Hindlimb muscle (tissue), 1 donor: ENCODE data around the gene KLHL9. TPM values are rescaled to one million over a fixed set of nuclear protein-coding genes. Genes with fewer than 3 reads are reported as not detected.

Source experiments
- DNase-seq: peaks from one replicate; pipeline ENCODE4 v3.0.0-alpha.2; 2013
- polyA plus RNA-seq: library from polyadenylated mRNA; unstranded; fragments of 120-200 nt; gene quantifications from one replicate; pipeline ENCODE4 v1.2.1, GENCODE V29; 2013; ENCODE audit not compliant: insufficient read length

Gene KLHL9
- polyA plus RNA-seq, 1 donor: 19.6 TPM

GRCh38 chr9:21316860-21317259 is 18.3 kb downstream of the KLHL9 start:
- DNase-seq: no peak

GRCh38 chr9:21316032-21316842 is 19.0 kb downstream of the KLHL9 start:
- DNase-seq: no peak

GRCh38 chr9:21314152-21314551 is 21.1 kb downstream of the KLHL9 start:
- no peak for DNase-seq

DNA sequence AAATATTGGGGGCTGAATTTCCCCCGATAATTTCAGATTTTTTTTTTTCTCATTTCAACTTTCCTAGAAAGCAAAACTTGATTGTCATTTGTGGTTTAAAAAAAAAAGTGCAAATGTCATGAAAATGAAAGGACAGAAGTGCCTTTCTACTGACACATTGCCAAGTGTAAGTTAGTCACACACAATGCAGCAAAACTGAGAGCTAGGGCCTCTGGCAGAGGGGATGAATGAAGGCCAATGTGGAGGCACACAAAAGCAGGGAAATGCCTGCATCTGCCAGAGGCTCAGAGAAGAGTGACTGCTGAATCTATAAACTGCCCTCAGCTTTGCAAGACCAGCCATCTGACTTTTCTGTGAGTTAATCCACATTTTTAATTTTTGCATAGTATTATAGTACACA is 23.3 kb downstream of the KLHL9 start:
- DNase-seq: no peak

DNA sequence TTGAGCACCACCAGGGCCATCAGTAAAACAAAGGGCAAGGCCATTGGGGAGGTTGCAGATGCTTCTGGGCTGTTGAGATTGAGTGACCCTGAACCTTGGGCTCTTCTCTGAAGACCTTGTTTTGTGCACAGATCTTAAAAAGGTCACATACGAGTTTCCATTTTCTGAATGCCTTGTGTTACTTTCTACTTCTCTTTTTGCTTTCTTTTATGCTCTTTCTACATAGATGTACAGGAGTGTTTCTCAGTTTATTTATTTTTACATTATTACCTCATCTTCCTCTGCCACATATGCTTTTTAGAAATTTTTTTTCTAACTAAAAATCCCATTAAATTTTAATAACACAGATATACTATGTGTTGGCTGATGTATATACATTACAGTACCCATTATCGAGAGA is 30.0 kb downstream of the KLHL9 start, which contains the start of gene IFNA5:
Gene IFNA5, minus strand, starts transcription at position 101 of the 400 bp plus-strand sequence. Its CDS starts 57 bp downstream, at position 44.
- no peak for DNase-seq

DNA sequence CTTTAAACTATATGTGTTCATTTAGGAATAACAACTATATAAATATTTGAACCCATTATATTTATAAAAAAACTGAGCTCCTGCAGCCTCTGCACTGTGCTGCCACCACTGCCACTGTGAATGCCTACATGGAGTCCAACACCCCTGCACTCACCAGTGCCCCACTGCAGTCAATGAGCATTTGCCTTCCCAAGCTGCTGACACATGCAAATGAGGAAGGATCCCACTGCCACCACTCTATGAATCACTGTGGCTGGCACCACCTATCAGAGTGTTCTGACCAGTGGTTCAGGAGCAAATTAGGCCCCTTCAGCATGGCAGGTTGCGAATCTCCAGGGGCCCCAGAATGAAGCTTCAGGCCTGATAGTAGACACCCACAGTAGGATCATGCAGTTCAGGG is 39.2 kb downstream of the KLHL9 start:
- DNase-seq: no peak

GRCh38 chr9:21294904-21295538 is 40.2 kb downstream of the KLHL9 start:
- DNase-seq: no peak

GRCh38 chr9:21294364-21294774 is 40.8 kb downstream of the KLHL9 start:
- DNase-seq: no peak

DNA sequence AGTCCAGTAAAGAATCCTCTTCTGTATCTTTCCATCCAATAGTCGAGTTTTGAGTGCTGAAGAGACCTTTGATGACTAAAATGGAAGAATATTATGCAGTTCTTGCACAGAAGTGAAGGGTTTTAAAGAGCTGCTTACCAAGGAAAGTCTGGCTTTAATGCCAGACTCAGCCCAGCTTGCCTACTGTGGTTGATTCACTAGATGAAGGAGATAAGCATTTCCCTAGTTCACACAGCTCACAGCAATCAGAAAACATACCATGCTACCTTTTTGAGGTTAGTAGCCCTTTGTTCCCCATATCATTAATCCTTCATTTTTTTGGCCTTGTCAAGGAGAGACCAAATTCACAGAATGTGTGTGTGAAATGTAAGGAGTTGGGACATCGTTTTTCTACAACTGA is 45.4 kb downstream of the KLHL9 start:
- DNase-seq: no peak

GRCh38 chr9:21287280-21287679 is 47.9 kb downstream of the KLHL9 start:
- DNase-seq: no peak

DNA sequence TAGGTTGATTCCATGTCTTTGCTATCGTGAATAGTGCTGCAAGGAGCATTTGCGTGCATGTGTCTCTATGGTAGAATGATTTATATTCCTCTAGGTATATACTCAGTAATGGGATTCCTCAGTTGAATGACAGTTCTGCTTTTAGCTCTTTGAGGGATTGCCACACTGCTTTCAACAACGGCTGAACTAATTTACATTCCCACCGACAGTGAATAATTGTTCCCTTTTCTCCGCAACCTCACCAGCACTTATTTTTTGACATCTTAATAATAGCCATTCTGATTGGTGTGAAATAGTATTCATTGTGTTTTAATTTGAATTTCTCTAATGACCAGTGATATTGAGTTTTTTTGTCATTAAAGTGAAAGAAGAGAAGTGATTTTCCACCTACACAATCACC is 48.5 kb downstream of the KLHL9 start:
- DNase-seq: no peak

GRCh38 chr9:21286099-21286498 is 49.1 kb downstream of the KLHL9 start:
- DNase-seq: no peak

GRCh38 chr9:21281275-21281674 is 53.9 kb downstream of the KLHL9 start:
- no peak for DNase-seq

Other genes with a start within 250 kb of the KLHL9 start
- not detected for gene IFNW1, start 193.6 kb downstream of the KLHL9 start, polyA plus RNA-seq
- not detected for gene IFNA21, start 168.7 kb downstream of the KLHL9 start, polyA plus RNA-seq
- not detected for gene IFNA4, start 147.8 kb downstream of the KLHL9 start, polyA plus RNA-seq
- not detected for gene IFNA7, start 133.2 kb downstream of the KLHL9 start, polyA plus RNA-seq
- gene IFNA10, start 128.3 kb downstream of the KLHL9 start, polyA plus RNA-seq: not detected
- not detected for gene IFNA16, start 118.1 kb downstream of the KLHL9 start, polyA plus RNA-seq
- gene IFNA17, start 107.2 kb downstream of the KLHL9 start, polyA plus RNA-seq: not detected
- gene IFNA14, start 95.4 kb downstream of the KLHL9 start, polyA plus RNA-seq: not detected
- gene IFNA5, start 30.1 kb downstream of the KLHL9 start, polyA plus RNA-seq: not detected
- gene IFNA6, start 15.5 kb upstream of the KLHL9 start, polyA plus RNA-seq: not detected
- not detected for gene IFNA13, start 32.7 kb upstream of the KLHL9 start, polyA plus RNA-seq
- not detected for gene IFNA2, start 50.0 kb upstream of the KLHL9 start, polyA plus RNA-seq
- not detected for gene IFNA8, start 73.7 kb upstream of the KLHL9 start, polyA plus RNA-seq
- not detected for gene IFNA1, start 105.0 kb upstream of the KLHL9 start, polyA plus RNA-seq
- gene IFNE, start 146.9 kb upstream of the KLHL9 start, polyA plus RNA-seq: not detected